IPS DF 4.7 (cell line): ENCODE results near the gene HSBP1.

ENCODE experiments used
- DNase-seq: peaks from one replicate; pipeline ENCODE4 v3.0.0-alpha.2; 2013; ENCODE audit warnings: low spot score; ENCODE audit errors: extremely low read depth

Gene HSBP1

DNA sequence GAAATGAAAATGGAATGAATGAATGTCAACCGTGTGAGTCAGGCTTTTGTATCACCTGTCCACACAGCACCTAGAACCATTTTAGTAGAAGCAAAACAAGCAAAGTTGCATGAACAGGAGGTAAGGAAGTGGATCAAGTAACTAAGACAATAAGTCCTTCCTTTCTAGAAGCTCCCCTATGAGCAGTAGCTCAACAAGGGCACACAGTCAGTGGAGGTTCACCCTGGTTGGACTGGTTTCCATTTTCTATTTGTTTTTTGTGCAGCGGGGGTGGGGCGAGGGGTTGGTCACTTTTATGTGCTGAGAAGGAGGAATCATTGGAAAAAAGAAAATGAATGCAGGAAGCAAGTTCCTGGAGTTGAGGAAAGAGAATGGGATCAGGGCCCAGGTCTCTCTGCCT lies 4.0 kb upstream of the HSBP1 start:
- no peak for DNase-seq

DNA sequence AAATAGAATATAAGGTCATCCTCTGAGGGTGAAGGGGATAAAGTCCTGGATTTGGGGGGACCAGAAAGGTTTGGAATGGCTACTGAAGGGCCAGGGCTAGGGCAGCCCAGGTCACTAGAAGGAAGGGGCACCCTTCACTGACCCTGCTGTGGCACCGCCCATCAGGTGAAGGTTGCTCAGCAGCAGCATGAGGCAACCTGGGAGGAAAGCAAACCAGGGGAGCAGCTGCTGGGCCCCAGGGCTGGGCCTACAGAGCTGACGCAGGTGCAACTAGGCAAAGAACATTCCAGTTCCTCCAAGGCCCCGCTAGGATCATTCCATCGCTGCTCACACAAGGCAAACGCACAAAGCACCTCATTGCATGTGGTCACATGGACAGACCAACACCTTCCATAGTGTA lies 3.4 kb upstream of the HSBP1 start:
- DNase-seq: no peak

- no peak for DNase-seq
Observed at GRCh38 chr16:83806036-83806435, 1.7 kb upstream of the HSBP1 start.

- DNase-seq: no peak
Observed at GRCh38 chr16:83806731-83807130, 1.0 kb upstream of the HSBP1 start.

GRCh38 chr16:83807327-83807709 lies 460 bp upstream of the HSBP1 start:
- no peak for DNase-seq

GRCh38 chr16:83808573-83809014 lies 816 bp downstream of the HSBP1 start:
- DNase-seq: no peak

- no peak for DNase-seq
Observed at GRCh38 chr16:83809092-83809491, 1.3 kb downstream of the HSBP1 start.

DNA sequence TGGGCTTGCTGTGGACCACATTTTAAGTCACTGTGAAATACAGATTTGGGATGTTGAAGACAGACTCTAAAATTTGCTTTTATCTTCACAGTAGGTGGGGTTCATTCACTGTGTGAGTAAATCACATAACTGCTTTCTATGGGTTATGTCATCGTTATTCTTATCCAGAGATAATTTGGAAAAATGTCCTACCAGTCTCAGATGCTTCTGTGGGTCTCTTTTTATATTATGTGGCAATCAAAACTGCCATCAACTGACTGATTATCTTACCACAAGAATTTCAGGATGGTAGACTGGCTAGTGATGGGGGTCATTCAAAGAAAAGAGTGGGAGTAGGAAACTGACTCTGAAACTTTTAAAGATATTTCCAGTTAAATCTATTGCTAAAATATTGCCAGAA lies 3.1 kb downstream of the HSBP1 start:
- DNase-seq: no peak

- no peak for DNase-seq
Observed at GRCh38 chr16:83813823-83814658, 6.3 kb downstream of the HSBP1 start.

GRCh38 chr16:83814659-83814985 lies 6.8 kb downstream of the HSBP1 start:
- no peak for DNase-seq

DNA sequence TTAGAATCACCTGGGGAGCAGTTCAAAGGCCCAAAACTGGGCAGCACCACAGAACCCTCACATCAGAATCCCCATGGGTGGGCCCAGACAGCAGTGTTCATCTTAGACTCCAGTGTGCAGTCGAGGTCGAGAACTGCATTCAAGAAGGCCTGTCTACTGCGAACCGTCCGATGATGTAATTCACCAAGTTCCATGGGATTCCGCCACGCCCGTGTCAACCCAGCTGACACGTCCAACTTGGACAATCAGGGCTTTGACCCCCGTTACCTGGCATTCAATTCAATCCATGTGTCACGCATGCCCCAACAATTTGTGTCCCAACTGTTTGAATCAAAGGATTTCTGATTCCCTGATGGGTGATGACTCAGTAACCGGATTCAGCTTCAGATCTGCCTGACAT lies 9.2 kb downstream of the HSBP1 start:
- DNase-seq: no peak

- DNase-seq: no peak
Observed at GRCh38 chr16:83818276-83818675, 10.5 kb downstream of the HSBP1 start.

- no peak for DNase-seq
Observed at GRCh38 chr16:83819361-83819760, 11.6 kb downstream of the HSBP1 start.

GRCh38 chr16:83826146-83826913 lies 18.6 kb downstream of the HSBP1 start:
- no peak for DNase-seq

GRCh38 chr16:83830091-83830768 lies 22.5 kb downstream of the HSBP1 start:
- DNase-seq: no peak

DNA sequence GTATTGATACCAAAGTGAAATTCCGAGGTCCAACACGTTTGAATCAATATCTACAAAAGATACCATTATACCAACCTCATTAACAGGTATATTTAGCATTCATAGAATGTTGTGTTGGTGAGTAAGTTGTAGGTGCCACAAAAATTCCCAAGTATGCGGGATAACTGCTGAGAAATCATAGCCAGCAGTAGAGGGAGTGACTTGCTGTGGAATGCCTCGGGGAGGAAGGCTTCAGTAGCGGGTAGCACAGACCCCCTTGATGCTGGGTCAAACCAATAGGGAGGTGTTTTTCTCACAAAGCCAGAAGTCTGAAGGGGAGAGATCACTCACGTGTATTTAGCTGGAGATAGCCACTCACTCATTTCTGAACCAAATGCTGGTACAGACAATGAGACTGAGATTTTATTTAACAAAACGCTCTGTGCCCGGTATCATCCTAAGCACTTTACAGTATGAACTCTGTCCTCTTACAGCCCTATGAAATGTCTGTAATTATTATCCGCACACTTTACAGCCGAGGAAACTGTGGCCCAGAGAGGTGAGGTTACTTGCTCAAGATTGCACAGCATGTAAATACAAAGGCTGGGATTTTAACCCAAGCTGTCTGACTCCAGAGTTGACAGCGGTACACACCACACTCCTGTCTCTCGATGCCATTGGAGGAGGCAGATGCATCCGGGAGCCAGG lies 23.1 kb downstream of the HSBP1 start:
- DNase-seq: no peak

- no peak for DNase-seq
Observed at GRCh38 chr16:83831456-83831987, 23.7 kb downstream of the HSBP1 start.

- DNase-seq: no peak
Observed at GRCh38 chr16:83833921-83834320, 26.1 kb downstream of the HSBP1 start.

GRCh38 chr16:83835586-83836566 lies 28.1 kb downstream of the HSBP1 start:
- no peak for DNase-seq

DNA sequence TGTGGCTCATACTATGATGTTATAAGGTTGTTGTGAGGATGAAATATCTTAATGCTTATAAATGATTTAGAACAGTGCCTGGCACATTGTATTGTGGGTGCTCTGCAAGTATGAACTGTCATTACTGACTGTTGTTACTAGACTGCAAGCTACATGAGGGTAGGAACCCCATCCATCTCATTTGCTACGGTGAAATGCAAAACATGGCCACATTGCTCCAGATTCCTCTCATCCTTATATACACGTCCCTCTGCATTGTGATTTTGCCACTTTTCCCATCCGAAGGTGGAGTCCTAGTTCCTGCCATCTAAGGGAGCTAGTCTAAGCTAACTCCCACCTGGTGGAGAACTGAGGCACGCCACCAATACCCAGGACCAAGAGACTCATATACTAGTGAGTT lies 29.8 kb downstream of the HSBP1 start:
- DNase-seq: no peak
